B cell (primary cell): ENCODE results near the gene DLGAP4. TPM values are rescaled to one million over a fixed set of nuclear protein-coding genes. Genes with fewer than 3 reads are reported as not detected.

Experiments used
- ATAC-seq: fragments of 200-7000 bp; cut with Tn5 transposase; one replicate; pipeline ENCODE4 v1.10.0; 2021; ENCODE audit warnings: low read depth, mild to moderate bottlenecking, moderate number of reproducible peaks, moderate library complexity
- CTCF ChIA-PET: fragments of 350-600 bp; sonication (Branson Sonifier 250); formaldehyde crosslinking; loops from one replicate; lab custom pipeline; 2021; ENCODE audit warnings: antibody characterized with exemption, inconsistent platforms; lab: Charles Lee
- POLR2A ChIA-PET: fragments of 350-600 bp; sonication (Branson Sonifier 250); formaldehyde crosslinking; loops from one replicate; lab custom pipeline; 2021; ENCODE audit warnings: antibody characterized with exemption; lab: Charles Lee
- DNase-seq: peaks from one replicate; pipeline ENCODE4 v3.0.0; 2013
- H2AFZ ChIP-seq: 2 replicates; pipeline ENCODE4 v1.6.1; 2012; ENCODE audit warnings: mild to moderate bottlenecking, low read depth, low read length; ENCODE audit not compliant: insufficient read depth, poor library complexity, severe bottlenecking
- H3K27ac ChIP-seq, 2 donors: 1 replicate in 1 of 2; 2 replicates in 1 of 2; pipeline ENCODE4 v1.5.1; 2012 to 2013; ENCODE audit warnings: low read length in 2 of 2, mild to moderate bottlenecking in 2 of 2, moderate library complexity in 1 of 2
- H3K27me3 ChIP-seq, 4 experiments: fragments of 200-600 bp in 1 of 4; sonication (generic) in 1 of 4; replicated peaks in 1 of 4; 1 replicate in 2 of 4; 2 replicates in 2 of 4; pipeline versions ENCODE4 v1.6.1 to v1.7.0; 2013 to 2016; ENCODE audit warnings: low read length in 3 of 4, mild to moderate bottlenecking in 2 of 4, mixed read lengths in 1 of 4, moderate library complexity in 1 of 4; ENCODE audit not compliant: insufficient read depth in 4 of 4, control insufficient read depth in 3 of 4; ENCODE audit errors: control extremely low read depth in 1 of 4
- H3K36me3 ChIP-seq, 2 experiments: replicated peaks in 1 of 2; 1 replicate in 1 of 2; 2 replicates in 1 of 2; pipeline versions ENCODE4 v1.6.1 to v1.7.1; 2013; ENCODE audit warnings: low read length in 1 of 2; ENCODE audit not compliant: insufficient read depth in 2 of 2, control insufficient read depth in 1 of 2; ENCODE audit errors: control extremely low read depth in 1 of 2, extremely low read depth in 1 of 2
- H3K4me1 ChIP-seq, 2 donors: fragments of 200-600 bp in 1 of 2; sonication (generic) in 1 of 2; 1 replicate in 1 of 2; 2 replicates in 1 of 2; pipeline versions ENCODE4 v1.5.1 to v1.6.1; 2013 to 2017; ENCODE audit warnings: low read length in 2 of 2; ENCODE audit not compliant: control insufficient read depth in 2 of 2, insufficient read depth in 2 of 2
- H3K4me2 ChIP-seq: replicated peaks from 2 replicates; pipeline ENCODE3; 2012; ENCODE audit warnings: mild to moderate bottlenecking, low read depth, low read length; ENCODE audit not compliant: poor library complexity, severe bottlenecking
- H3K4me3 ChIP-seq, 5 experiments: fragments of 200-600 bp in 1 of 5; sonication (generic) in 1 of 5; 1 replicate in 3 of 5; 2 replicates in 2 of 5; pipeline versions ENCODE4 v1.5.1 to v1.7.0; 2011 to 2016; ENCODE audit warnings: low read length in 4 of 5, mild to moderate bottlenecking in 4 of 5, low read depth in 2 of 5, control low read depth in 1 of 5, moderate library complexity in 1 of 5; ENCODE audit not compliant: insufficient read depth in 1 of 5; ENCODE audit errors: control extremely low read depth in 1 of 5, extremely low read depth in 1 of 5
- H3K79me2 ChIP-seq: fragments of 200-600 bp; sonication (generic); one replicate; pipeline ENCODE4 v1.6.0; 2016; ENCODE audit warnings: low read length; ENCODE audit not compliant: control insufficient read depth, insufficient read depth
- H3K9ac ChIP-seq: fragments of 200-600 bp; sonication (generic); 2 replicates; pipeline ENCODE4 v1.6.1; 2017; ENCODE audit warnings: mild to moderate bottlenecking, low read length, moderate library complexity
- H3K9me3 ChIP-seq, 3 donors: one replicate each; pipeline versions ENCODE4 v1.6.1 to v1.7.1; 2013; ENCODE audit warnings: low read length in 2 of 3; ENCODE audit not compliant: control insufficient read depth in 2 of 3, insufficient read depth in 1 of 3; ENCODE audit errors: control extremely low read depth in 1 of 3
- H4K20me1 ChIP-seq: 2 replicates; pipeline ENCODE4 v1.6.0; 2012; ENCODE audit warnings: mild to moderate bottlenecking, low read length; ENCODE audit not compliant: insufficient read depth, control insufficient read depth, poor library complexity, severe bottlenecking
- H3K27ac Mint-ChIP-seq: one replicate; pipeline ENCODE4 v1.8.0; 2021; ENCODE audit warnings: mixed read lengths
- H3K27me3 Mint-ChIP-seq: one replicate; pipeline ENCODE4 v1.8.0; 2021; ENCODE audit warnings: mixed read lengths
- H3K4me1 Mint-ChIP-seq: one replicate; pipeline ENCODE4 v1.8.0; 2021; ENCODE audit warnings: mixed read lengths
- H3K4me3 Mint-ChIP-seq: one replicate; pipeline ENCODE4 v1.8.0; 2021; ENCODE audit warnings: mixed read lengths
- H3K9me3 Mint-ChIP-seq: one replicate; pipeline ENCODE4 v1.8.0; 2022; ENCODE audit warnings: mixed read lengths; ENCODE audit not compliant: insufficient read depth
- CTCF ChIP-seq: fragments of 200-600 bp; IDR thresholded peaks from one replicate; pipeline ENCODE4 v1.8.0; 2022; ENCODE audit warnings: antibody characterized with exemption, mild to moderate bottlenecking
- EZH2 ChIP-seq: IDR thresholded peaks from 2 replicates; pipeline ENCODE4 v1.6.1; 2012; ENCODE audit warnings: borderline replicate concordance, low read depth, mild to moderate bottlenecking, moderate library complexity, low read length; ENCODE audit not compliant: insufficient read depth, poor library complexity, severe bottlenecking
- WGBS: methylation state at CpG from one replicate; pipeline ENCODE4 v1.1.5; 2013; ENCODE audit warnings: missing lambda C conversion rate; ENCODE audit not compliant: insufficient coverage; 5-methylcytosine and 5-hydroxymethylcytosine counted together
- intact Hi-C: fragments of 100-400 bp; cut with micrococcal nuclease; formaldehyde crosslinking; loops from one replicate; pipeline ENCODE4 v1.10.0; 2022
- polyA plus RNA-seq: library from polyadenylated mRNA; depleted of rRNA; stranded (reverse); fragments of >200 nt; gene quantifications from 2 replicates; pipeline ENCODE4 v1.2.3, GENCODE V29; 2012
- total RNA-seq, 2 donors: library from RNA; stranded (reverse); fragments of 120-200 nt in 1 of 2; gene quantifications; 1 replicate in 1 of 2; 2 replicates in 1 of 2; pipeline versions ENCODE4 v1.2.3 to v1.2.4, GENCODE V29; 2013 to 2022

DLGAP4 gene
- total and polyA plus RNA-seq, 2 donors (not counting 1 experiment from before 2014, with no cell fraction given), result 68.8 to 87.8 TPM

GRCh38 chr20:36396340-36396739, 90.2 kb downstream of the DLGAP4 start:
- ATAC-seq (no peak), DNase-seq (no peak)
- Mint-ChIP-seq H3K9me3 (no peaks in the 10 kb centered on the region), H3K4me3 (no peak overlapping the region), H3K27me3 (peaks cover 45% of the 10 kb centered on the region), H3K4me1 (no peaks in the 10 kb centered on the region), H3K27ac (no peak overlapping the region)
- ChIA-PET POLR2A (no interaction called here), CTCF (no interaction called here)
- H3K9me3 ChIP-seq, result no peaks in the 10 kb centered on the region
- no peak overlapping the region for H2AFZ ChIP-seq
- no peaks in the 10 kb centered on the region for H3K79me2 ChIP-seq
- no peak overlapping the region for H3K27ac ChIP-seq
- H3K27me3 ChIP-seq, result peaks cover 0 to 8% (median 6%) of the 10 kb centered on the region in 4 experiments
- H4K20me1 ChIP-seq, result no peaks in the 10 kb centered on the region
- TF ChIP-seq CTCF (no peak), EZH2 (no peak)
- WGBS, result 96% methylated on average over 6 of the region's 6 CpGs
- H3K4me3 ChIP-seq, result no peak overlapping the region
- H3K4me2 ChIP-seq, result no peak overlapping the region
- intact Hi-C loops, result no loop called here
- peaks cover 0 to 5% of the 10 kb centered on the region in 2 donors for H3K4me1 ChIP-seq
- H3K36me3 ChIP-seq, result no peaks in the 10 kb centered on the region
- H3K9ac ChIP-seq, result no peak overlapping the region

- H3K4me3 ChIP-seq, result no peak overlapping the region
- no peaks in the 10 kb centered on the region for H4K20me1 ChIP-seq
- no peaks in the 10 kb centered on the region for H3K79me2 ChIP-seq
- H3K4me3 Mint-ChIP-seq, result no peak overlapping the region
- ATAC-seq (no peak), DNase-seq (no peak)
- no peak overlapping the region for H3K27ac Mint-ChIP-seq
- peaks cover 0 to 5% of the 10 kb centered on the region in 2 donors for H3K4me1 ChIP-seq
- peaks cover 0 to 14% (median 9%) of the 10 kb centered on the region in 4 experiments for H3K27me3 ChIP-seq
- no peaks in the 10 kb centered on the region for H3K36me3 ChIP-seq
- no peaks in the 10 kb centered on the region for H3K4me1 Mint-ChIP-seq
- no peak overlapping the region for H2AFZ ChIP-seq
- TF ChIP-seq CTCF (no peak), EZH2 (no peak)
- no peaks in the 10 kb centered on the region for H3K9me3 Mint-ChIP-seq
- H3K4me2 ChIP-seq, result no peak overlapping the region
- CTCF ChIA-PET, result interaction anchor here (0.8 to 1.3 kb wide), 2 partner anchors 43 to 404 kb away, joined by 3 to 4 read pairs; no protein-coding TSS in a partner anchor
- H3K27ac ChIP-seq, result no peak overlapping the region
- H3K27me3 Mint-ChIP-seq, result peaks cover 49% of the 10 kb centered on the region
- 85% methylated on average over 3 of the region's 8 CpGs for WGBS
- no peak overlapping the region for H3K9ac ChIP-seq
- intact Hi-C loops, result no loop called here
- H3K9me3 ChIP-seq, result no peaks in the 10 kb centered on the region
- POLR2A ChIA-PET, result no interaction called here
Measured at GRCh38 chr20:36396847-36397630, 90.9 kb downstream of the DLGAP4 start.
